IPS-18c (cell line): ENCODE data around the gene AK8.

Source experiments
- H3K4me3 ChIP-seq: 2 replicates; pipeline ENCODE4 v1.7.0; 2013; ENCODE audit warnings: low read depth, mild to moderate bottlenecking, low read length, moderate library complexity; ENCODE audit not compliant: insufficient read depth
- H3K9me3 ChIP-seq: one replicate; pipeline ENCODE4 v1.6.1; 2013; ENCODE audit warnings: mild to moderate bottlenecking, low read length, moderate library complexity; ENCODE audit not compliant: control insufficient read depth, insufficient read depth

AK8 gene

DNA sequence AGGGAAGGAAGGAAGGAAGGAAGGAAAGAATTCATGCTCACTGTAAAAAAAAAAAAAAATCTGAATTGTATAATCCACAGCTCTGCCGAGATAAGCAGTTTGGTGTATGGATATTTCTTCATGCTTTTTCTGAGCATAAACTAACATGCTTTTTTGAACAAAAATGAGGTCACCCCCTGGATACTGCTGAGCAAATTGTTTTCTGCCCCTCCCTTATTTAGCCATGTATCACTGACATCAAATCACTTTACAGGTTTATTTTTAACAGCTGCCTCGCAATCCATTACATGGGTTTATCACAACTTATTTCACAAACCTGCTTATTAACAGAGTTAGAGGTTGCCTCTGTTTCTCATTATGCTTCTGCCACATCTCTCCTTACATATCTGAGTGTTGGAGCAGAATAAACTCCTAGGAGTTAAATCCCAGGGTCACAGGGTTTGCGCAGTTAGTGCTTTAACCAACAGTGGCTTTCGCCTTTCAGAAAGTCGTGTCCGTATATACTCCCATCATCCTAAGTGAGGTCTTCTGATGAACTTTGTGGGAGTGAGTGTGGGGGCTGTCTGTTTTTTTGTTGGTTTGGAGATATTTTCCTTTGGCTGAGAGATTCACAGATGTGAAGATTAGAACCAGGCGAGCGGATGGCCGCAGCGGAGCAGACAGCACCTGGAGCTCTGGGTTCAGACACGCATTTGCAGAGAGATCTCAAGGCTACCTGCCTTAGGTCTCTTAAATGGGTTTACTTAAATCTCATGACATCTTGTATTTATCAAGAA lies 57.7 kb downstream of the AK8 start:
- Histone ChIP-seq H3K9me3 (no peaks in the 10 kb centered on the region), H3K4me3 (no peak overlapping the region)

DNA sequence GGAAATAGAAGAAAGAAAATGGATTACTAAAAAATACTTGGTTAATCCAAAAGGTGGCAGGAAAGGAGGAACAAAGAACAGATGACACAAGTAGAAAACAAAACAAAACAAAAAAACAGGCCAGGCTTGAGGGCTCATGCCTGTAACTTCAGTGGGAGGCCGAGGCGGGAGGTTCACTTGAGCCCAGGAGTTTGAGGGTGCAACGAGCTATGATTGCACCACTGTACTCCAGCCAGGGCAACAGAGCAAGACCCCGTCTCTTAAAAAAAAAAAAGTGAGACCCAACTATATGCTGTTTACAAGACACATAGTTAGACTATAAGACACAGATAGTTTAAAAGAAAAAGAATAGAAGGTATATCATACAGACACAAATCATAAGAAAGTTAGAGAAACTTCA lies 59.5 kb downstream of the AK8 start:
- no peak overlapping the region for H3K4me3 ChIP-seq
- H3K9me3 ChIP-seq: no peaks in the 10 kb centered on the region

DNA sequence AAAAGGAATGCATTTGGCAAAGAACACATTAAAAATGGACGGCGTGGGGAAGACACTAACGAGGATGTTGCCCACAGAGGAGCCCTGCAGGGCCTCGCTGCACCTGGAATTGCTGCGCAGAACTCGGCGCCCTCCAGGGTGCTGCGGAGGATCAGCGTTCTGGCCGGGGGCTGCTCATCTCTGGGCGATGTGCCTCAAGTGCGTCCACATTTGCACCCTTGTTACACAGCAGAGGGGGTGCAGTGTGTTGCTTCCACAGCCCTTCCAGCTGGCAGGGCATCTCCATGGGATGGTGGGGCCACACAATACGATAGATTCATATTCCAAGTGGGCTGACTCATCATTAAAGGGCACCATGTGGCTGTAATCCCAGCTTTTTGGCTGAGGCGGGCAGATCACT lies 63.1 kb downstream of the AK8 start:
- Histone ChIP-seq H3K4me3 (no peak overlapping the region), H3K9me3 (no peaks in the 10 kb centered on the region)

DNA sequence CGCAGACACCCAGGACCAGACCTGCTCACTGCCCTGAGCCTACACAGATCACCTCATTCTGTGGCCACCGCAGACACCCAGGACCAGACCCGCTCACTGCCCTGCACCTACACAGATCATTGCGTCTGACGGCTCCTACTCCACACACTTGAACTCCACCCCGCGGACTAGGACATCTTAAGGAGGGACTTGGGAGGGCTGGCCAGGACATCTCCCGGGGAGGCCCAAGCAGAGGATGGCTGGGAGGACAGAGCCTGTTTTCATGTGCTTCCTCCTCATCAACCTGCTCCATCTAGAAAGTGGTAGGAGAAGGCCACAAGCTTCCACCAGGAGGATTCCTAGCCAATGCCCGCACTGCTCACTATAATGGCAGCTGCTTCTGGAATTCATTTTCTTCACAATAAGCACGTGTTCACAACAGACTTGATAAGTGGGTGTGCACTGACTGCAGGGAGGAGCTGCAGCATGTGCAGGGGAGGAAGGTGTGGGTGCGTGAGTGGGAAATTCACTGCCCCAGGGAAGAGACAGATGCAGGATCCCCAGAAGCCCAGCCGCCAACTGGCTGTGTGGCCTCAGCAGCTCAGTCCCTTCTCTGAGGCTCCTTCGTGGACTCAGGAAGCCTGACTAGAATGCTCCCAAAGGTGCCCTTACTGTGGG lies 64.8 kb downstream of the AK8 start:
- Histone ChIP-seq H3K4me3 (no peak overlapping the region), H3K9me3 (no peaks in the 10 kb centered on the region)

DNA sequence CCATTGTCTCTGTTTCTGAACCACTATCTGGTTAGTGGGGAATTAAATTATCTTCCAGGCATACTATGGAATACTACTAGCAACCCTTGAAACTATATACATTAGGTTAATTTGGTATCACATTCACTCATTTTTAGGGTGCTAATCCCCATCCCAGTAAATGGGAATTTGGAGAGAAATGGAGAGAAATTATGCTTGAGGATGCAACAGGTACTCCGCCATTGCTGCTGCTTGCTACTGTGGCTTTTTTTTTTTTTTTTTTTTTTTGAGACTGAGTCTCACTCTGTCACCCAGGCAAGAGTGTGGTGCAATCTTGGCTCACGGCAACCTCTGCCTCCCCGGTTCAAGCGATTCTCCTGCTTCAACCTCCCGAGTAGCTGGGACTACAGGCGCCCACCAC lies 66.1 kb downstream of the AK8 start:
- no peaks in the 10 kb centered on the region for H3K9me3 ChIP-seq
- no peak overlapping the region for H3K4me3 ChIP-seq

DNA sequence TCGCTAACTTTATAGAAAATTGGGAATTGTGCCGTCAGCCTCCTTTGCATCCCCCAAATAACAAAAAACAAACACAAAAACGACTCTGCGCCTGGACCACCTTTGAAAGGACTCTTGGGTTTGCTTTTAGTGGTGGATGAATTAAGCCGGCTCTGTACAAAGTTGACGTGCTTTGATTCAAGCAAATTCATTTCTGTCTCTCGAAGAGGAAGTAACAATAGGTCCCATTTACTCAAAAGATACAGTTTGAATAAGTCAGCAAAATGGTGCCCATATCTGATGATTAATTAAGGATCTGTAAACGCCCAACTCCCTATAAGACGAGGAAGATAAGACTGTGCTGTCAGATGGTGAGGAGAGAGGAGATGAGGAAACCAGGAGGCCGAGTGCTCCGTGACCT lies 67.8 kb downstream of the AK8 start:
- H3K4me3 ChIP-seq: no peak overlapping the region
- no peaks in the 10 kb centered on the region for H3K9me3 ChIP-seq

DNA sequence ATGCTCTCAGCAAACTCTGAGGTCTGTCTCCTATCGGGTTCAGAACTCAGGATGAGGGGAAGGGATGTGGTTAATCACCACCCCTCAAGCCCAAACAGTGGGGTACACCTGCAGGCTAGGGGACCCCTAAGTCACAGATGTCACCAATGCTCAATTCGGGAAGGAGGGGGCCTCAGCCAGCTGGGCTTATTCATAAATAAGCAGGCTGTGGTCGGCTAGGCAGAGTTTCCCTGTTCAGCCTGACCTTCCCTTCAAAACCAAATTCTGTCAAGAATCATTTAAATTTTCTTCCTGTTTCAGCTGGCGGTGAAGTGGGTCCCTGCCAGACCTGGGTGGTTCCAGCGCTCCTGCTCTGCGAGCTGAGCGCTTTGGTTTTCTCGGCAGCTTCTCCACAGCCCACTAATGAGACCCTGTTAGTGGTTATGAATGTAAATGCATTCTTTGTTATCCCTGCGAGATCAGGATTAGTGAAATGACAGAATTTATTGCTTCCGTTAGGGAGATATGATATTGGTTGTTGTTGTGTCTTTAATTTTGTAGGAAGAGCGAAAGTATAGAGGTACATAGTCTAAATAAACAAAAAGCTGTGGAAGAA lies 68.3 kb downstream of the AK8 start:
- no peaks in the 10 kb centered on the region for H3K9me3 ChIP-seq
- H3K4me3 ChIP-seq: no peak overlapping the region

DNA sequence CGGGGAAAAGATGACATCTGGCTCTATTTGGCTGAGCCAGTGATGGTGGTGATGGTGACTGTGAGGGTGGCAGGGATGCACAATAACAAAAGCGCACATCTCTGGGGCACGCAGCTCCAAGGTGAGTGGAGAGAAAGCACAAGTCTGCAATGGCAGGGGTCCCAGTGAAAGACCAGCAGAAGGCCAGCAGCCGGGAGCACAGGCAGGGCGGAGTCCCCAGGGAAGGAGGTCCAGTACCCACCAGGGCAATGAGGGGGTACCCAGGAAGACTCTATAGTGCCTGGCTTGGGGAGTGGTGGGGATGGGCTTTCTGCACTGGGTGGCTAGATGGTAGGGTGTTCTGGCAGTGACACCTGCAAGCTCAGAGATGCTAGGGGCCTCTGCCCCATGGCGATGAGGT lies 69.4 kb downstream of the AK8 start:
- no peak overlapping the region for H3K4me3 ChIP-seq
- no peaks in the 10 kb centered on the region for H3K9me3 ChIP-seq

DNA sequence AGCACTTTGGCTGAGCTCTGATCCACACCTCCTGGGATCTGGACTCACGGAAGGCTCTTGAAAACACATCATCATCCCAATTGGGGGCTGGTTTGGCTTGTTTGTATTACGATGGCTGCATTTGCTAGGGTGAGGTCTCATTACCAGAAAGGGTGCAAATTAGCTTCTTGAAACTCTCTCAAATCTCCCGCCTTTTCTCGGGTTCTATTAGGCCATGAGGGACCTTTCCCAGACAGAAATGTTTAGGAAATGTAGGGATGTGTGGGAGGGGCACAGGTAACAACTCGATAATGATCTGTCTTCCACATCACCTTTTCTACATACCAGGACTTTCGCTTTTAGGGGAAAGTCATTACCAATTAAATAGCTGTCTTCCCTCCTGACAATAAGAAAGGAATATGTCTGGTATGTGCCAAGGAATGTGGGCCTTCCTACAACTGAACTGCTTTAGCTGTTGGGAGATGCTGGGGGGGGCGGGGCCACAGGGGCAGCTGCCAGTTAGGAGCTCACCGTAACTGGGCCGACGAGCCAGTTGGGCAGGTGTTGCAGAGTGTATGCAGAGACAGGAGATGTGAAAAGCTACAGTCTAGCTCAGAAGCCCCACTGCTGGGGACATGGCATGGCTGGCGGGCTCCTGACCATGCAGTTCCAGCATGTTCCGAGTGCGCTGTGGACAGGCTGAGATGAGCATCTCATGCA lies 71.2 kb downstream of the AK8 start:
- Histone ChIP-seq H3K4me3 (0 out of 2 replicates have a peak overlapping the region, but pooled peaks have one; percentile 20), H3K9me3 (no peaks in the 10 kb centered on the region)

DNA sequence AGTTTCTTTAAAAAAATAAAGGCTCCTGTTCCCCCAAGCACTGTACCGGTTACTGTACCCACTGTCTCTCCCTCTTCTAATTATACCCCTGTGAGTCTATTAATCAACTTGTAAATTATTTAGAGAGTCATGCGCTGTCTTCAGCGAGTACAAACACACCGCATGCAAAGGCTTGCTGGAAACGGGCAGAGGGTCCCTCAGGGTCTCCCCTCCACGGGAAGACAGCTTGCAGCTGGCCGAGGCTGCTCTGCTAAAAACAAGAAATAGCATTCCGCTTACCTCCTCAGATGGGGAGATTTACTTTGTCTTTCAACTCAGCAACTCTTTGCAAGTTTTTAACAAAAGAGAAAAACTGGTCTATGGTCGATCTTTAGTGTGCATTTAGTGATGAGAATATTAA lies 71.8 kb downstream of the AK8 start:
- Histone ChIP-seq H3K9me3 (no peaks in the 10 kb centered on the region), H3K4me3 (no peak overlapping the region)

DNA sequence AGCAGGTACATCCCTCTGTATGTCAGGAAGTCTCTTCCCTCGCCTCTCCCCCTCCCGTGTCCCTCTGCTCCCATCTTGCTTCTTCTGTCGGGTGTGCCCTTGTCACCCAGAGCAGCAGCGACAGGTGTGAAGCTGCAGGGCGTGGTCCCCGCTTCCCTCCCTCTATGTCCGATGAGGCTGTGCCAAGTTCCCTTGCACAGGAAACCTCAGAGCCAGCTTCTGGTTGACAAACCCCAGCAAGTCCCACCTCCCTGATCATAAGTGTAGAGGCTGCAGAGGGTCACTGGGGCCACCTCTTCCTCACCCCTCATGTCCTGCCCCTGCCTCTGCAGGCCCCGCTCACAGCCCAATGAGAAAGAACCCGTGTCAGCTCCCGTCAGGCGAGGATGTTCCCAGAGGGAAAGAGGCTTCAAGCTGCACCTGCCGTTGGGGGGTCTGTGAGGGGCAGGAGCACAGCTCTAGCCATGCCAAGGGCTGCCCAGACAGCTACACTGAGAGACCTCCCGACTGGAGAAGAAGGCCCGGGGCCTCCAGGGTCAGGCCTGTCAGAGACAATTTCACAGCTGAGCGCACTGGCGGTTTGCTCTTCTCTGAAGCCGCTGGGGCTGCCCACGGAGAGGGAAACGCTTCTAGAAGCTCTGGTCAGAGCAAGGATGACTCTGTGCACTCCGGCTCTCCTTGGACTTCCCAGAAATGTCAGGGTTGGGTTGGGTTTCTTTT lies 73.3 kb downstream of the AK8 start:
- H3K4me3 ChIP-seq: no peak overlapping the region

DNA sequence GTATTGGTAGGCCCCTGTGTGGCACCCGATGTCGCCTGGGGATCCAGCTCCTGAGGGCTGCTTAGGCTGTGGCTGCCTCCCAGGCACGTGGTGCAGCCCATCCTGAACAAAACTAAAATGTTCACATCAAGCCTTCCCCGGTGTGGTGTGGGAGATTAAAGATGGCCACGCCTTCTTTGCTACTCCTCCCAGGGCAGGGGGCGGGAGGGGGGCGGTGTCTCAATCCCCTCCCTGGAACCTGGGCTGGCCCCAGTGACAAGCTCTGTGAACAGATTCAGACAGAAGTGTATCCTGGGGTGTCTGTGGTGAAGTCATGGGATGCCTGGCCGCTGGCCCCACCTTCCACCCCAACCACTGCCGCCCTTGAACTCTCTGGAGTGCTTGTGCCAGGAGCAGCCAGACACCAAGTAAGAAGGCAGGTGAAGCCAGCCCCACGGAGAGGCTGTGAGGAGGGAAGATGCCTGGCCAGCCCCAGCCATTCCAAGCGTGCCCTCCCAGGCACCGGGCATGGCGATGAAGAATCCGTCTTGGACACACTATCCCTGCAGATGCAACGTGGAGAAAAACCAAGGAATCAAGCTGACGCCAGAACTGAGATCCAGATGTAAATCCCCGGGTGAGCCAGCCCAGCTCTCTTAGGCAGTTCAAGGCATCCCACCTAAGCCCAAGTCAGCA lies 75.8 kb downstream of the AK8 start:
- no peak overlapping the region for H3K4me3 ChIP-seq
- no peaks in the 10 kb centered on the region for H3K9me3 ChIP-seq

More for the DNA sequence above, 73.3 kb downstream of the AK8 start:
- no peaks in the 10 kb centered on the region for H3K9me3 ChIP-seq

DNA sequence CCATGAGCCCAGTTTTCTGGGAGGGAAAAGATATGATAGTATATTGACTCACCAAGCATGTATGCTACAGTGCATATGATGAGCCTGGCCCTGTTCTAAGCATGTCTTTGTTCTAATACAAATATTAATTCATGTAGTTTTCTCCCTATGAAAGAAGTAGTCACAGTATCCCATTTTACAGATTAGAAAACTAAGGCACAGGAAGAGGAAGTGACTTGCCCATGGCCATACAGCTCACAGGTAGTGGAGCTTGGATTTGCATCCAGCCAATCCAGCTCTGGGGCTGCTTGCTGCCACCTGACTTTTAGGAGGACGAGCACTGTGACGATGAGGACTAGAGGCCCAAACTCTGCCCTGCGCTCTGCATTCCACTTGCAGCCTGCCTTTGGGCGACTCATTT lies 76.4 kb downstream of the AK8 start:
- Histone ChIP-seq H3K4me3 (no peak overlapping the region), H3K9me3 (no peaks in the 10 kb centered on the region)

DNA sequence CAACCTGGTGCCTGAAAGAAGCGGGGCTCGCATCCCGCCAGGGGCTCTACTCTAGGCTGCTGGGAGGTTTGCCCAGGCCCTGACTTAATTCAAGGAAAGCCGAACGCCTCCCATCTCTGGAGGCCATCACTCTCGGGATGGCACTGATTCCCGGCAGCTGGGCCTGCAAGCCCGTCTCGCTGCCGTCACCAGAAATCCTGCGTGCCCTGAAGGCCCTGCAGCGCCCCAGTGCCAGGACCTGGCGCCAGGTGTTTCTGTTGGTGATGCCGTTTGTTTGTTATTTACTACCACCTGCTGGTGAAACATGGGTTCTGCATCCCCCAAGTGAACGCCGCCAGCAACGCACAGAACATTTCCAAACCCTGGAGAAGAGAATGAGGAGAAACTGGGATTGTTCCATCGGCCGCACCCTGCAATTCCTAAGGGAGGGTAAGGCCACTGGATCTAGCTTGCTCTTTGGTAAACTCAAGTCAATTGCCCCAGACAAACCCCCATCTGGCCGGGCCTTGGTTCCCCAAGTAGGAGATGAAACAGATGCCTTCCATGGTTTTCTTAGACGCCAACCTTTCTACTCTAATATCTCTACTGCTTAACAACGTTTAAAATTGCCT lies 77.9 kb downstream of the AK8 start:
- H3K4me3 ChIP-seq: no peak overlapping the region

DNA sequence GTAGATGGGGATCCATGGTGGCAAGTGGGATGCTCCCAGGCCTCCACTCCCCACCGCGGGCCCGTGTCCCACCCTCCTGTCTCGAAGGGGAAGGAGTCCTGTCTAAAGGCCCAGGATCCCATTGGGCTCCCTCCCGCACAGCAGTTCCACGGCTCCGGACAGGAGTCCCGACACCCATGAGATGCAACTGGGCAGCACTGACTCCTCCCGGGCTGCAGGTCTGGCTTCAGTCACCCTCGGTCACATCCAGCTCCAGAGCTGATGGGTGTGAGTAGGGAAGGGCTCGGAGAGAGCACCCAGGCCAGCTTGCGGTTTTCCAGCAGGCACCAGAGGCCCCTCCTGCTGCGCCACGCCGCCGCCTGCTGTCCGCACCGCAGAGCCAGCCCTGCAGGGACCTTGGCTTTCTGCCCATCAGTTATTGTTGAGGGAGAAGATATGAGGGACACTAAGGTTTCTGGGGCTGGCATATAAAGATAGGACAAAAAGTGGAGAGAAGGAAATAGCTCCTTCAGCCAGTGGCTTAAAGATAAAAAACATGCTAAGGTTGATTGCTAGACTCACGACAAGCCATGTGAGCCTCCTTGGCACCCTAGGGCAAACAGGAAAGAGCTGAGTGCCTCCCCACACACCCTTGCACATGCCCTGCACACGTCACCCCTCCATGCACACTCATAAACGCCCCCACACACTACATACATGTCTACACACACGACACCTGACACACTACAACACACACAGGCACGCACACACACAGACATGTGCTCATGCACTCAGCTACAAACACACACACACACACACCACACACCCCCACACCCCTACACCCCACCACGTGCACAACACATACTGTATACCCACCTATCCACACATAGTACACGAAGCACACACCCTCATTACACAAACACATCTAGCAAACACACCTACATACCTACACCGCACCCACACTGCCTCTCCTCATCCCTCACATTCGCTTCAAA lies 79.0 kb downstream of the AK8 start:
- no peak overlapping the region for H3K4me3 ChIP-seq
- no peaks in the 10 kb centered on the region for H3K9me3 ChIP-seq

More for the DNA sequence above, 77.9 kb downstream of the AK8 start:
- H3K9me3 ChIP-seq: no peaks in the 10 kb centered on the region
